HG03460 (cell line): ENCODE results near the gene MDM2.

Experiments used
- ATAC-seq: cut with Tn5 transposase; IDR thresholded peaks from one replicate; pipeline ENCODE4 v1.9.1; 2021; ENCODE audit not compliant: unreplicated experiment

Gene MDM2

DNA sequence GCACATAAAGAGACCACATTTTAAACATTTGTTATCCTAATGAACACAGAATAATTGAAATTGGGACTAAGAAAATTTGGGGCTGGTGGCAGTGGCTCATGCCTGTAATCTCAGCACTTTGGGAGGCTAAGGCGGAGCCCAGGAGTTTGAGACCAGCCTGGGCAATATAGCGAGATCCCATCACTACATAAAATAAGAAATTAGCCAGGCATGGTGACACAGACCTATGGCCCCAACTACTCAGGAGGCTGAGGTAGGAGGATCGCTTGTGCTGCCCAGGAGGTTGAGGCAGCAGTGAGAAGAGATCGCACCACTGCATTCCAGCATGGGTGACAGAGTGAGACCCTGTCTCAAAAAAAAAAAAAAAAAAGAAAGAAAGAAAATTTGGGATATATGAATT is 65.3 kb downstream of the MDM2 start:
- ATAC-seq, result no peak

DNA sequence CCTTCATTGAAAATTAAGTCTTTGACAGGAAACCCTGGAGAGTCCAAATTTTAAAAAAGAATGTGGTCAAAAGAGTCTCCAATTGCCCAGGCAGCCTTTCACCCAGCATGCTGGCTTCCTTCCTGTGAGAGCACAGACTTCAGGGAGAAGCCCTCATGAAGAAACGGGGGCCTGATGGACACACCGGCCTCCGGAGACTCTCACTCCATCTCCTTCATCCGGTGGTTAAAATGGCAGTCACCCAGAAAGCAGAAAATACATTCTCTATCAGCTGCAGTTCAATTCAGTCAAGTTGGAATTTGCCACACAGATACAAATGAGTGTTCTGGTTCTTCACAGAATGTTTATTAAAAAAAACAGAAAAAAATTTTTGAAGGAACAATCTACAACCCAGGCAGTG is 68.5 kb downstream of the MDM2 start:
- no peak for ATAC-seq

DNA sequence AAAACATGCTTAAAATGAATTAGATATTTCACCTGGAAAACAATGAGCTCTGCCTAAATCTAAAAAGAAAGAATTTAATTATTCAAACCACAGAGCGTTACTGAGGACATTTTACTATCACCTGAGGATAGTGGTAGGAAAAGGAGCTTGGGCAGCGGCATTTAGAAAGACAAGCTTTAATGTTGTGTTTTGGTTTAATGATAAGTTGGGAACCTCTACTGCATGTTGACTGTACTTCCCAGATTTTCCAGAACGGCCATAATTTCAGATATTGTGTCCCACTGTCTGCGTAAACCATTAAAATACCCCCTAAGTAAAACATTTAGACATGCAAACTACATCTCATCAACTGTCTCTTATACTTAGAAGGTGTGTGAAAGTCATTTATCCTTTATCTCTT is 69.6 kb downstream of the MDM2 start:
- ATAC-seq, result no peak

DNA sequence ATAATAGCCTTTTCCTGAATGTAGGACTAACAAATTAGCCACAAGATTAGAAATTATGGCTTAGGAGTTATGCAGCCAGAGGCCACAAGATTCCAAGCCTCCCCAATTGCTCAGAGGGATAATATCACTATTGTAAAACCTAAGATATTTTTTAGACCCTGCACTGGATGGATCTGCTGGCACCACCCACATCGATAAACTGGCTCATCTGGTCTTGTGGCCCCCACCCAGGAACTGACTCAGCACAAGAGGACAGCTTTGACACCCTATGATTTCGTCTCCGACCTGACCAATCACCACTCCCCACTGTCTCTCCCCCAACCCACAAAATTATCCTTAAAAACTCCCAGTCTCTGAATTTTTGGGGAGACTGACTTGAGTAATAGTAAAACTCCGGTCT is 70.3 kb downstream of the MDM2 start:
- no peak for ATAC-seq

DNA sequence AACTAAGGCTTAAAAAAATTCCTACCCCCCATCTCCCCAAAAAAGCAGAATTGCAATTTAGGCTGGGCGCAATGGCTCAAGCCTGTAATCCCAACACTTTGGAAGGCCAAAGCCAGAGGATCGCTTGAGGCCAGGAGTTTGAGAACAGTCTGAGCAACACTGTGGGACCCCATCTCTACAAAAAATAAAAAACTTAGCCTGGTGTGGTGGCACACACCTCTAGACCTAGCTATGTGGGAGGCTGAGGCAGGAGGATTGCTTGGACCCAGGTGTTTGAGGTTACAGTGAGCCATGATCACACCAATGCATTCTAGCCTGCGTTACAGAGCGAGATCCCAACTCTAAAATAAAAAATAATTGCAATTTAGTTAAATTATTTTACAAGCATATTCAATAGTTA is 70.9 kb downstream of the MDM2 start:
- ATAC-seq, result no peak

DNA sequence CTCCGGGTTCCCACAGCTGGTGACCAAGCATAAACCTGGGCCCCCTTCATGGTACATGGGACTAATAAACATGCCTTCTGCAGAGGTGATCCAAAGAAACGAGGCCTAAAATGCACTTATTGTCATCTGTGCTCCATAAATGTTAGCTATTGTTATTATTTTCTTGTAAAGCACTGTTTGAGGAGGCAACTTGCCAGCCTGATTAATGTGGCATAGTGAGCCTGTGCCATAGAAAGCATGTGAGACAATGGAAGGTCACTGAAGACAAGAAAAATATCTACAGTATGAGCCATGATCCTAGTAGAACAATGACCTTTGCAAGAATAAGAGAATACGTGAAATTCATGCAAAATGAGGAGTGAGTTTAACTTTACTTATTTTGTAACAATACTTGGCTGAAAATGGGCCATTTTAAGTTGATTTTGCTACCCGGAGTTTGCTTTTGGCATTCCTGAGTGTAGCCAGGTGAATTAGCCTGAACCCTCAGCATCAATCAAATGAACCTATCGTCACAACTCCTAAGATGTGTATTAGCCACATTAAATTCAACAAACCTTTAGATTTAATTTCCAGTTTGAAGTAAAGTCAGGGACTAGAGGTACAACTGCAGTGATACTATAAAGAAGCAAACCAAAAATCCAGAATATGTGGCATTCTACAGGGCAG is 72.8 kb downstream of the MDM2 start:
- ATAC-seq, result no peak

DNA sequence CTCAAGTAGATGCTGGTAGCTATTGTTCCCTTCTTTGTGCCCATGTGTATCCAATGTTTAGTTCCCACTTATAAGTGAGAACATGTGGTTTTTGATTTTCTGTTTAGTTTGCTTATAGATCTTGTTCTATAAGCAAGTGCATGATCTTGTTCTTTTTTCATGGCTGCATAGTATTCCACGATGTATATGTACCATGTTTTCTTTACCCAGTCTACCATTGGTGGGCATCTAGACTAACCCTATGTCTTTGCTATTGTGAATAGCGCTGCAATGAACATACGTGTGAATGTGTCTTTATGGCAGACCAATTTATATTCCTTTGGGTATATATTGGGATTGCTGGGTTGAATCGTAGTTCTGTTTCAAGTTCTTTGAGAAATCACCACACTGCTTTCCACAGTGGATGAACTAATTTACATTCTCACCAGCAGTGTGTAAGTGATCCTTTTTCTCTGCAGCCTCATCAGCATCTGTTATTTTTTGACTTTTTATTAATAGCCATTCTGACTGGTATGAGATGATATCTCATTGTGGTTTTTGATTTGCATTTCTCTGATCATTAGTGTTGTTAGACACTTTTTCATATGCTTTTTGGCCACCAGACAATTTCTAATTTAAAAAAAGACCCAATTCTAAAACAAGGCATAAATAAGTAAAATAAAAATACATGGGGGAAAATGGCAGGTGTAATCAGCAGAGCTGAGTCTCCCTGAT is 74.4 kb downstream of the MDM2 start:
- no peak for ATAC-seq

DNA sequence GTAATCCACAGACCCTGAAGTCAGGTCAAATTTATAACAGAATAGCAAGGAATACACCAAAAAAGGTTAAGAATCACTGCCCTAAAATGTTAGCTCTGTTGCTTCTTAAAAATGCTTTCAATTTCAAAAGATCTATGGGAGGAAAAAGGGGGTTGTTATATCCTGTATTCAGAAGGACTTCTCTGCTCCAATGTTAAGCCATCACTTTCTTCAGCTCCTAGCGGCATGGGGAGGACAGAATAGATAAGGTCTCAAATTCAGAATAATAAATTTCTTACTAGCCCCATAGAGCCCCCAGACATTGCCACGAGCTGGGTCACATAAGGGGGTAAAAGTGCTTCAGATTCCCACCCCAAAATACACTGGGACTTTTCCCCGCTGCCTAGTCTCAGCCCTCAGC is 75.2 kb downstream of the MDM2 start:
- no peak for ATAC-seq

DNA sequence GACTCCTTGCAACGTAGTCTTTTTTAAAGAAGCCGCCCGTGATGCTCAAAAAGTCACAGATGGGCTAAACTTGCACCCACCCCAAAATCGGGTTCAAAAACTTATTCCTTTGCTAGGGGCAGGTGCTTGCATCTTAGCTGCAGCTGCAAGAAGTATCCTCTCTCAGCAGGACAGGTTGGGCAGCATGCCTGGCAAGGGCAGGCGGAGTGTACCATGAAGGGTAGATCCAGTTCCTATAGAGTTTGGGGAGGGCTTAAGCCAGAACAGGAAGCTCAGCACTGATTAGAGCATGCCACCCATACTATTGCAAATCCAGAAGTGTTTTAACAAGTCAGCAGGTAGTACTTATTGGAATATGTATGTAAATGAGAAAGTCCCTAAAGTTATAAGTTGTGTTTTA is 76.3 kb downstream of the MDM2 start:
- no peak for ATAC-seq

DNA sequence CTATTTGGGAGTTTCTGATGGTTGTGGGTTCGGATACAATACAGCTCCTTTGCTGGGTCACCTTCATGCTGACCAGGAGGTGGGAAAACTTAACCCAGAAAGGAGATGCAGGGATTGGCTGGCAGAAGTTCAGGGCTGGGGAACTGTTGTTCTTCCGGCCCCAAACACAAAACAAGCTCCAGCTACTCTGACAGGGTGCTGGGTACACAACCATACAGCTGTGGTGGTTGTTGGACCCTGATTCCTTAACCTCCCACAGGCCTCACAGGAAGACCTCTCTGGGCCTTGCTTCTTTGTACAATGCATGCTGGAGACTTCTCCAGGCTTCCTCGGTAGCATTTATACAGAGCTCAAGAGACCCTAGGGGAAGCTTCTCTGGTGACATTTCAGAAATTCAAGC is 77.4 kb downstream of the MDM2 start:
- no peak for ATAC-seq

DNA sequence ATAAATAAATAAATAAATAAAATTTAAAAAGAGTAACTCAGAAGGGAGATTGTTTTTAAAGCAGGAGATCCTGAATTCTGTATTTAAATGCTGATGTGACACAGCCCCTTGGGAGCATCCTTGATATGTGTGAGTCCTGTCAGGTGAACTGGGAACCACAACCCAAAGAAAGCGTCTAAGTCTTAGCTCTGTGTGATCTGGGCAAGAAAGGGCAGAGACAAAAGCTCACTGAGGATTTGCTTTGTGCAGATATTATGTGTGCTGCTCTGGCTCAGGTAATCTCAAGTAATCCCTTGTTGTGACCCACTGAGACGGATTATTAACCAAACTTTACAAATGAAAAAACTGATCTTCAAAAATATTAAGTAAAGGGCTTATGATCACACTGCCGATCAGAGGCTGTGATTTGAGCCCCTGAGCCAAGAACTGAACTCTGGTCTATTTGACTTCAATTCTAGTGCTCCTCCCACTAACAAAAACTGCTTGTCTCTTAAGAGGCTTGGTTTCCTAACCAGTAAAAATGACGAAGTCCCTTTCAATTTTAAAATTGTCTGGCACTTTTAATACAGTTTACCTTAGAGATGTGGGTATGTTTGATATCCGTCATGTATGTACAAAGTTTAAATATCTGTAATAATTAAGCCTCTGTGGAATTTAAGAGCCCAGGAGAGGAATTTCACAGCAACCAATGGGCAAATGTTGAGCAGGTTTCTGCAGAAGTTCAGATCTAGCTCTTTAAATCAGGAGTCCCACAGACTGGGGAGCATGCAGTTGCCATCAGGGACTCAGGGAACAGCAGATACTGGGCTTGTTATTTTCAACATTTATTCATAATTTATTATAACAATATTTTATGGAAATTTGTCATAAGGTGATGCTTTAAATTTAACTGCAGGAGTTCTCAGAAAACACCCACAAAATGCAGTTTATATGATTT is 78.9 kb downstream of the MDM2 start:
- ATAC-seq, result no peak

DNA sequence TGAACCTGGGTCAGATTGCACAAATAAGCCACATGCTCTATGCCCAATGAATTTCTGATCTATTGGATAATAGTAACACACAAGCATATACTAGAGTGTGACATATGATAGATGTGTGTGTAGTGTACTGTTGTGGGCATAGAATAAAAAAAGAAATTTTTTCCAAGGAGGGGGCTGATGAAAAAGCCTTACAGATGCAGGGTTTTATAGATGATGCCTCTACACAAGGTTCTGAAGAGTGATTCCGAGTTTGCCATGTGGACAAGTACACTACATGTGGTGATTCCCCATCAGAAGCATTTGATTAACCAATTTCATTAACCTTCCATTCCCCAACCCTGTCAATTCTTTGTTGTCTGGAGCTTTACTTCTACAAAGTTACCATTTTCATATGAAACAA is 79.7 kb downstream of the MDM2 start:
- ATAC-seq, result no peak

DNA sequence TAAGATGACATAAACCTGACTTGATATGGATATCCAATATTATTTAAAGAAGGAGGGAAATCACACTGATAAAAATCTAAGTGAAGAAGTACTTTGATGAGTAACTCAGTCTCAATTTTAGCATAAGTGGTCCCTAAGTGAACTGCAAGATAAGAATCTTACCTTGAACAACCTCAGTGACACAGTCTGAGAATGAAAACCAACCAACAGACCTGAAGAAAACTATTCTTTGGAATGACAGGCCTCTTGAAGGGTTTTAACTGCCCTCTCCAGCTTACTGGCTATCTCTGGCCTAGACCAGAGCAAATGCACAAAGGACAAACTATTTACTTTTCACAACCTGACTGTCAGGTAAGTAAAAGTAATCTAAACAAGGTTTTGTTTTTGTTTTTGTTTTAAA is 80.3 kb downstream of the MDM2 start:
- no peak for ATAC-seq

DNA sequence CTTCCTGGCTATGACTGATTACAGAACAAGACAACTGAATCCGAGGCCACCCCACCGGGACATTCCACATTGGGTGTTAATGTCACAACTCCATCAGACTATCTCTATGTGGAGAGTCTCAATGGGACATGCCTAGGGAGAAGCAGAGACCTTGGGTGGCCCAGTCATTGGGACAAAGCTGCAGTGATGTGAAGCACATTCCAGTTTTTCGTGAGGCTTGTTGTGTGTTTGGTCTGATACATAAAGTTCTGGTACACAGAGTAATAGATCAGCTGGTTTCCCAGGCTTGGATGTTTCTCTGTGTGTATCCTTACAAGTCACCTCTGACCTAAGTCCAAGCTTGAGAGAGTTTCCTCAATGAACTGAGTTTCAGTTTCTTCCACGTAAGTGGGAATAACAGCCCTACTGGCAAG is 82.7 kb downstream of the MDM2 start:
- no peak for ATAC-seq

DNA sequence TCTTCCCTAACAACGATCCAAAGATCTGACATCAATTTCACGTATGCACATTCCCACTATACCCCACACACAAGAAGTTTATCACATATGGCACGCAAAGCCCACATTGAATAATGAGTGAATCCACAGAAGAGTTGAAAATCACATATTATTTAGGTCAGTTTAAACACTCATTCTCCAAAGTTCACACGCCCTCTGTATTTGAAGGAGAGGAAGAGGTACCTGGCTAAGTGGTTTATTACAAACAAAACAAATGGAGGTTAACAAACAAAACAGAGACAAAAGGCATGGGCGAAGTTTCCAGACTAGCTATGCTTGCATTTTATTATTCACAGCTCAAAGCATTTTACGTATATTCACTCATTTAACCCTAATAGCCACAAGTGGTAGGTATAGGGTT is 83.2 kb downstream of the MDM2 start:
- ATAC-seq, result no peak

DNA sequence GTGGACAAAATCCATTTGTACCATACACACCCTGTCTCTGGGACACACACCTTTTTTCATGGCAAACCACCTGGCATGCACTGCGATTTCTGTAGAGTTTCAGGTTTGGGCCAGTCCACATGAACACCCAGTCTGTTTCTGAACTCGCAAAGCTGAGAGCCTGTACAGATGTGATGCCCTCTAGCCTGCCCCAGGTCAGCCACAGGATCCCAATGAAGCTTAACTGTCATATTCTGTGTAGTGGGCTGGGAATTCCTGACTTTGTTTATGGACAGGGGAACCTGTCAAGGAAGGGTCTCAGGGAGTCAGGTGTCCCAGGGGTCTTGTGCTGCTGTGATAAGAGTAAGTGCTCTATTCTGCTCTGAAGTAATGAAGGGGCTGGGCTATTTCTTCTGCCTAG is 85.2 kb downstream of the MDM2 start:
- ATAC-seq, result no peak

DNA sequence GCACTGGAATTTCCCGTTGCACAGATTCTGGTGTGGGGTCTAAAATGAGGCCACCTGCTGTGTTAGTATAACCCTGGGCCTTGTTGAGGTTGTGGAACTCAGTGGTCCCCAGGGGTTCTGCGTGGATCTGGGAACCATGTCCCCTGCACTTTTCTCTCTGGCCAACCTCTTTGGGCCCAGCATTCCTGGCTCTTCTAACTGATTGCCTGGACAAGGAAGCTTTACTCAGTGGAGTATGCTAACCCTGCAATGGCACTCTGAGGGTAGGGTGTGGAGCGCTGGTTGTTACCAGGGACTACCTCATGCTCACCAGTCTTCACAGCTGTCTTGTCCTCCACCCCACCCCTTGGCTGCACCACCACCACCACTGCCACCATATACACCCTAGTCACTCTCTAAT is 85.8 kb downstream of the MDM2 start:
- ATAC-seq, result no peak

DNA sequence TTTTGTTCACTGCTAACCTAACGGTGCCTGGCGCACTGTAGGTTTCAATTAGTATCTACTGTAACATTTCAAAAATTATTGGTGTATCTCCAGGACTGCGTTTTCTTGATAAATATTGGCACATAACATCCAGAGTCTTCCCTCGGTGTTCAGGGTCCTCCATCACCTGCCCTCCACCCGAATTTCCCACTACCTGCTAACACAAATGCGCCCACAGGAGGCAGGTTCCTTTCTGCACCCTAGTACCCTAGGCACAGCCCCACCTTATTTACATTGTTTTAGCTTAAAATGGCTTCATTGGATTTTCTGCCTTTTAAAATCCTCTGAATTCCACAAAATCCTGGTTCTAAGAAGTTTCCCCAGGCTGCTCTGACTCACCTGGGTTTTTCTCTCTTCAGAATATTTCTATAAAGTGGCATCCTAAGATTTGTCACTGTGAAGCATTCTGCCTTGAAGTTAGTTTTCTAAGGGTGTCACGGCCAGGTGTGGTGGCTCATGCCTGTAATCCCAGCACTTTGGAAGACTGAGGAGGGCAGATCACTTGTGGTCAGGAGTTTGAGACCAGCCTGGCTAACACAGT is 86.4 kb downstream of the MDM2 start:
- ATAC-seq, result no peak

DNA sequence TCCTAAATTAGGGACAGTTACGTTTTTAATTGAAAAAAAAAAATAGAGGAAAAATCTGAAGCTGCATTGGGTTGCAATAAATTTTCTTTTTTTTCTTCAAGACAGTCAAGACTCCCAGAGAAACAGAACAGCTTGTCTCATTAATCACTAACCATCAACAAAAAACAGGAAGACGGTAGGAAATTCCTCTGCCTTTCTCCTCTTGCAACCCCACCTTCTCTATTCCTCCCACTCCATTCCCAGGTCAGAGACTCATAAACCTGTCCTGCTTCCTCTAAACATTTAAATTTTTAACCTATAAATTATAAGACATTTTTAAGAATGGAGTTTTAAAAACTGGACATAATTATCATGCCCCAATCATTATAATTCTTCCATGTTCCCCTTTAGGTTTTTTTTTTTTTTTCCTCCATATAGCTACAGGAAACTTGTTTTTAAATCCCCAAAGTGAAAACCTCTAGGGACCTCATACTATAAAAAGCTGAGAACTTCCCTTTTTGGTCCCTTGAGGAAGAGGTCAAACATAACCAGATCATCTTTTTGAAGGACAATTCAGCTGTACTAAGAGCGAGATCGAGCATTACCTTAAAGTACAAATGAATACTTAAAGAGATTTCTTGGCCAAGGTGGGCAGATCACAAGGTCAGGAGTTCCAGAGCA is 89.0 kb downstream of the MDM2 start:
- ATAC-seq, result no peak

DNA sequence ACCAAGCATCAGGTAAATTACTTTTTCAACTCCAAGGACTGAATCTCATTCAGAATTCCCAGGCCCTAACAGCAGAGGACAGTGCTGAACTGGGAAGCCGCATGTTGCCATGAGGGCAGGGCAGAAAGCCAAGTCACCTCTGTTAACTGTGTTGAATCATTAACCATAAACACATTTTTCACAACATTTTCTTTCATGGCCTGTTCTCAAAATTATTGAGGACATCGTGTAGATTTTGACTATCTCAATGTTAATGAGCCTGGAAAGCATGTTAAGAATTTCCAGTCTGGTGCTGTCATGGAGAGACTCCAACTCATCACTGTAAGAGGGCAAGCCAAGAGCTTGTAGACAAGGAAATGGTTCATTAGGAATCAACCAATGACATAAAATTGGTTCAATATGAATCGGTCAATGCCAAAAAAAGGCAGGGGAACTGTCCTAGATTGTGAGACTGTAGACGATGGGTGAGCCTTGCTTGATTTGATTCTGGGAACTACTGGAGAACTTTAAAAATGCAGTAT is 91.3 kb downstream of the MDM2 start:
- ATAC-seq, result no peak

DNA sequence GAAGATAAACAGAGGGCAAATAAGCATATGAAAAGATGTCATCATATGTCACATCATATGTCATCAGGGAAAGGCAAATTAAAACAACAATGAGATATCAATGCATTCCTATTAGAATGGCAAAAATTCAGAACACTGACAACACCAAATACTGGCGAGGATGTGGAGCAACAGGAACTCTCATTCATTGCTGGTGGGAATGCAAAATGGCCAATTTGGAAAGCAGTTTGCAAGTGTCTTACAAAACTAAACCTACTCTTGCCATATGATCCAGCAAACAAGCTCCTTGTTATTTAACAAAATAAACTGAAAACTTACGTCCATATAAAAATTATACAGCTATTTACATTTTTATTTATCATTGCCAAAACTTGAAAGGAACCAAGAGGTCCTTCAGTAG is 92.3 kb downstream of the MDM2 start:
- no peak for ATAC-seq
